Suprapubic skin (tissue), 4 donors: ENCODE measurements around the gene OSBPL3. TPM values are rescaled to one million over a fixed set of nuclear protein-coding genes. Genes with fewer than 3 reads are reported as not detected.

ENCODE experiments used
- DNase-seq, 2 donors: peaks; one replicate each; pipeline ENCODE4 v3.0.0-alpha.2; 2019; ENCODE audit warnings: low spot score in 2 of 2
- H3K27ac ChIP-seq: fragments of 200-600 bp; sonication (generic); one replicate; pipeline ENCODE4 v1.5.1; 2019
- H3K27me3 ChIP-seq: fragments of 200-600 bp; sonication (generic); one replicate; pipeline ENCODE4 v1.5.1; 2019
- H3K36me3 ChIP-seq: fragments of 200-600 bp; sonication (generic); one replicate; pipeline ENCODE4 v1.5.1; 2019
- H3K4me1 ChIP-seq: fragments of 200-600 bp; sonication (generic); one replicate; pipeline ENCODE4 v1.5.1; 2019
- H3K4me3 ChIP-seq: fragments of 200-600 bp; sonication (generic); one replicate; pipeline ENCODE4 v1.5.1; 2019; ENCODE audit warnings: mild to moderate bottlenecking
- H3K9me3 ChIP-seq: fragments of 200-600 bp; sonication (generic); one replicate; pipeline ENCODE4 v1.5.1; 2019
- CTCF ChIP-seq, 2 donors: fragments of 200-600 bp in 1 of 2; fragments of 450-650 bp in 1 of 2; sonication (generic) in 1 of 2; IDR thresholded peaks; one replicate each; pipeline ENCODE4 v1.5.1; 2016 to 2019; ENCODE audit warnings: antibody characterized with exemption in 2 of 2, mild to moderate bottlenecking in 1 of 2, moderate library complexity in 1 of 2
- EP300 ChIP-seq: sonication (generic); formaldehyde crosslinking; IDR thresholded peaks from one replicate; pipeline ENCODE4 v1.6.1; 2017; ENCODE audit warnings: antibody characterized with exemption
- POLR2A ChIP-seq, 2 donors: fragments of 450-650 bp; IDR thresholded peaks; one replicate each; pipeline ENCODE4 v1.6.1; 2017; ENCODE audit warnings: antibody characterized with exemption in 2 of 2, mild to moderate bottlenecking in 2 of 2, moderate library complexity in 2 of 2
- POLR2AphosphoS5 ChIP-seq, 3 donors: sonication (generic); formaldehyde crosslinking; IDR thresholded peaks; one replicate each; pipeline ENCODE4 v1.6.1; 2017; ENCODE audit warnings: antibody characterized with exemption in 3 of 3
- WGBS: methylation state at CpG from one replicate; pipeline ENCODE4 v1.1.5; 2018; 5-methylcytosine and 5-hydroxymethylcytosine counted together
- total RNA-seq, 4 donors: library from RNA; depleted of rRNA; stranded (reverse); fragments of >200 nt; gene quantifications; one replicate each; pipeline ENCODE4 v1.1.0, GENCODE V29; 2016

Gene OSBPL3
- total RNA-seq, 4 donors from 2014 or later = 22.0 to 49.0 (median 27.3) TPM

- WGBS = 91% methylated on average over 12 of the region's 12 CpGs
- no peaks in the 10 kb centered on the region for H3K9me3 ChIP-seq
- no peak overlapping the region for H3K27ac ChIP-seq
- no peak for DNase-seq
- H3K4me1 ChIP-seq = no peaks in the 10 kb centered on the region
- no peak overlapping the region for H3K4me3 ChIP-seq
- TF ChIP-seq EP300 = no peak
- H3K36me3 ChIP-seq = peaks cover 33% of the 10 kb centered on the region
- H3K27me3 ChIP-seq = no peaks in the 10 kb centered on the region
Observed at GRCh38 chr7:24866004-24866615, 113.9 kb downstream of the OSBPL3 start.

GRCh38 chr7:24864214-24864817, 115.7 kb downstream of the OSBPL3 start:
- TF ChIP-seq CTCF (IDR thresholded peaks at IDR 0.05) = no peak
- no peak for TF ChIP-seq EP300
- no peak for TF ChIP-seq POLR2A (IDR thresholded peaks at IDR 0.05)
- no peak for TF ChIP-seq POLR2AphosphoS5 (IDR thresholded peaks at IDR 0.05)
- peaks cover 32% of the 10 kb centered on the region for H3K36me3 ChIP-seq

GRCh38 chr7:24863626-24864025, 116.4 kb downstream of the OSBPL3 start:
- Histone ChIP-seq H3K27ac (no peak overlapping the region), H3K9me3 (no peaks in the 10 kb centered on the region)
- DNase-seq = no peak

More at GRCh38 chr7:24864214-24864817, 115.7 kb downstream of the OSBPL3 start:
- Histone ChIP-seq H3K4me1 (no peaks in the 10 kb centered on the region), H3K27me3 (no peaks in the 10 kb centered on the region), H3K27ac (no peak overlapping the region), H3K9me3 (no peaks in the 10 kb centered on the region), H3K4me3 (no peak overlapping the region)
- DNase-seq = no peak
- 95% methylated on average over 6 of the region's 6 CpGs for WGBS

GRCh38 chr7:24862461-24862860, 117.5 kb downstream of the OSBPL3 start:
- Histone ChIP-seq H3K27ac (no peak overlapping the region), H3K9me3 (no peaks in the 10 kb centered on the region), H3K4me1 (no peaks in the 10 kb centered on the region), H3K4me3 (no peak overlapping the region), H3K36me3 (peaks cover 31% of the 10 kb centered on the region), H3K27me3 (no peaks in the 10 kb centered on the region)
- TF ChIP-seq EP300 = no peak
- no peak for DNase-seq
- 100% methylated on average over 1 of the region's 1 CpG for WGBS

More at GRCh38 chr7:24863626-24864025, 116.4 kb downstream of the OSBPL3 start:
- no peaks in the 10 kb centered on the region for H3K27me3 ChIP-seq
- no peak overlapping the region for H3K4me3 ChIP-seq
- peaks cover 31% of the 10 kb centered on the region for H3K36me3 ChIP-seq
- TF ChIP-seq POLR2AphosphoS5 (IDR thresholded peaks at IDR 0.05) (no peak), CTCF (IDR thresholded peaks at IDR 0.05) (no peak)
- H3K4me1 ChIP-seq = no peaks in the 10 kb centered on the region

GRCh38 chr7:24861336-24861735, 118.6 kb downstream of the OSBPL3 start:
- H3K36me3 ChIP-seq = peaks cover 31% of the 10 kb centered on the region
- H3K27ac ChIP-seq = no peak overlapping the region
- no peaks in the 10 kb centered on the region for H3K9me3 ChIP-seq
- no peak for DNase-seq
- no peak overlapping the region for H3K4me3 ChIP-seq
- TF ChIP-seq POLR2AphosphoS5 (IDR thresholded peaks at IDR 0.05) (no peak), CTCF (IDR thresholded peaks at IDR 0.05) (no peak), POLR2A (IDR thresholded peaks at IDR 0.05) (no peak), EP300 (no peak)
- no peaks in the 10 kb centered on the region for H3K27me3 ChIP-seq
- H3K4me1 ChIP-seq = no peaks in the 10 kb centered on the region

GRCh38 chr7:24860611-24861010, 119.4 kb downstream of the OSBPL3 start:
- Histone ChIP-seq H3K4me1 (no peaks in the 10 kb centered on the region), H3K4me3 (no peak overlapping the region), H3K27me3 (no peaks in the 10 kb centered on the region), H3K27ac (no peak overlapping the region), H3K9me3 (no peaks in the 10 kb centered on the region), H3K36me3 (peaks cover 26% of the 10 kb centered on the region)
- TF ChIP-seq CTCF (IDR thresholded peaks at IDR 0.05) = no peak
- TF ChIP-seq POLR2AphosphoS5 (IDR thresholded peaks at IDR 0.05) = no peak
- TF ChIP-seq EP300 = no peak
- TF ChIP-seq POLR2A (IDR thresholded peaks at IDR 0.05) = no peak
- no peak for DNase-seq
- WGBS = 95% methylated on average over 2 of the region's 2 CpGs
